T-helper 2 cell treated with Interferon-gamma antibody and Interleukin-4, amounts not matched to agents 100 ng/mL and 5 ng/mL, for 36 hours (primary cell): Measurements from ENCODE around the gene ZNHIT1. TPM values are rescaled to one million over a fixed set of nuclear protein-coding genes. Genes with fewer than 3 reads are reported as not detected.

Source experiments
- intact Hi-C: fragments of 100-400 bp; cut with micrococcal nuclease; formaldehyde crosslinking; loops from one replicate; pipeline ENCODE4 v1.15.1; 2023
- total RNA-seq: library from RNA; stranded (reverse); gene quantifications from 2 replicates; pipeline ENCODE4 v1.2.3, GENCODE V29; 2022

Gene ZNHIT1
- total RNA-seq, 1 donor from 2014 or later, result 66.8 TPM

GRCh38 chr7:101216001-101216859 is 1.7 kb upstream of the ZNHIT1 start:
- intact Hi-C loops, result loop anchor here (5.0 kb wide), 1 partner anchor 349 kb away; the partner anchor contains the start of gene TRIP6

GRCh38 chr7:101216860-101217387 is 1.0 kb upstream of the ZNHIT1 start:
- intact Hi-C loops, result loop anchor here (1.0 to 5.0 kb wide), 2 partner anchors 66 to 350 kb away; partner anchors contain the start of gene TRIP6

- intact Hi-C loops, result loop anchor here (1.0 to 5.0 kb wide), 4 partner anchors 26 to 351 kb away; partner anchors contain the start of genes AP1S1 and TRIP6
These were observed 516 bp downstream of the ZNHIT1 start for GRCh38 chr7:101218236-101219125.

- intact Hi-C loops, result no loop called here
These were observed 2.3 kb downstream of the ZNHIT1 start for GRCh38 chr7:101220295-101220694.

GRCh38 chr7:101222275-101222830 is 4.4 kb downstream of the ZNHIT1 start:
- intact Hi-C loops, result no loop called here

GRCh38 chr7:101223528-101223927 is 5.6 kb downstream of the ZNHIT1 start:
- intact Hi-C loops, result no loop called here

- intact Hi-C loops, result no loop called here
These were observed 7.7 kb downstream of the ZNHIT1 start for GRCh38 chr7:101225650-101226049.

- intact Hi-C loops, result no loop called here
These were observed 8.8 kb downstream of the ZNHIT1 start for GRCh38 chr7:101226721-101227120.

GRCh38 chr7:101231644-101232043 is 13.7 kb downstream of the ZNHIT1 start:
- intact Hi-C loops, result no loop called here

- intact Hi-C loops, result no loop called here
These were observed 14.3 kb downstream of the ZNHIT1 start for GRCh38 chr7:101232141-101232850.

GRCh38 chr7:101233907-101234547 is 16.1 kb downstream of the ZNHIT1 start:
- intact Hi-C loops, result no loop called here

- intact Hi-C loops, result no loop called here
These were observed 16.7 kb downstream of the ZNHIT1 start for GRCh38 chr7:101234636-101235035.

- intact Hi-C loops, result no loop called here
These were observed 17.1 kb downstream of the ZNHIT1 start for GRCh38 chr7:101235050-101235449.

- intact Hi-C loops, result no loop called here
These were observed 17.6 kb downstream of the ZNHIT1 start for GRCh38 chr7:101235522-101235921.

GRCh38 chr7:101236292-101236835 is 18.4 kb downstream of the ZNHIT1 start:
- intact Hi-C loops, result no loop called here

- intact Hi-C loops, result no loop called here
These were observed 19.5 kb downstream of the ZNHIT1 start, which contains the start of gene CLDN15 for GRCh38 chr7:101237206-101238067. CLDN15 (minus strand) TSS chr7:101237802; CDS start chr7:101237581, 221 bp downstream.

GRCh38 chr7:101238226-101239182 is 20.5 kb downstream of the ZNHIT1 start:
- intact Hi-C loops, result no loop called here
